Keratinocyte (primary cell): Measurements from ENCODE around the gene H2AZ2. TPM values are rescaled to one million over a fixed set of nuclear protein-coding genes. Genes with fewer than 3 reads are reported as not detected.
A peak's percentile ranks its signal among the peaks of the same experiment; 100 is the strongest.

ENCODE experiments used
- DNase-seq: peaks from one replicate; pipeline ENCODE4 v3.0.0-alpha.2; 2011; ENCODE audit warnings: low read depth, missing footprints, low spot score
- FAIRE-seq: peaks from 2 replicates; lab custom pipeline; 2011; peaks lifted over from hg19 to GRCh38; lab: Jason Lieb, UNC
- H2AFZ ChIP-seq: 2 replicates; pipeline ENCODE4 v1.6.0; 2012; ENCODE audit warnings: low read length, control low read depth, inconsistent platforms; ENCODE audit not compliant: control insufficient read depth
- H3K27ac ChIP-seq: 2 replicates; pipeline ENCODE4 v1.5.1; 2011; ENCODE audit warnings: low read length; ENCODE audit not compliant: control insufficient read depth, insufficient read depth
- H3K27me3 ChIP-seq: 3 replicates; pipeline ENCODE4 v1.6.0; 2011; ENCODE audit warnings: low read length; ENCODE audit not compliant: control insufficient read depth, insufficient read depth; ENCODE audit errors: extremely low read depth
- H3K36me3 ChIP-seq, 2 experiments: 2 replicates in 1 of 2; 3 replicates in 1 of 2; pipeline ENCODE4 v1.5.1; 2011; ENCODE audit warnings: low read length in 2 of 2, mild to moderate bottlenecking in 1 of 2; ENCODE audit not compliant: control insufficient read depth in 2 of 2, insufficient read depth in 2 of 2; ENCODE audit errors: extremely low read depth in 1 of 2
- H3K4me1 ChIP-seq: 3 replicates; pipeline ENCODE4 v1.5.1; 2011; ENCODE audit warnings: low read length; ENCODE audit not compliant: control insufficient read depth, insufficient read depth; ENCODE audit errors: extremely low read depth
- H3K4me2 ChIP-seq: 3 replicates; pipeline ENCODE4 v1.6.0; 2011; ENCODE audit warnings: low read depth, low read length; ENCODE audit not compliant: control insufficient read depth, insufficient read depth; ENCODE audit errors: extremely low read depth
- H3K4me3 ChIP-seq, 3 experiments: fragments of 200-600 bp in 1 of 3; sonication (generic) in 1 of 3; 2 replicates in 2 of 3; 3 replicates in 1 of 3; pipeline ENCODE4 v1.5.1; 2011 to 2016; ENCODE audit warnings: low read length in 3 of 3, mild to moderate bottlenecking in 3 of 3, control low read depth in 2 of 3, inconsistent platforms in 1 of 3, low read depth in 1 of 3, mixed read lengths in 1 of 3, mixed run types in 1 of 3, moderate library complexity in 1 of 3; ENCODE audit not compliant: control insufficient read depth in 2 of 3, insufficient read depth in 2 of 3; ENCODE audit errors: extremely low read depth in 1 of 3
- H3K79me2 ChIP-seq: 2 replicates; pipeline ENCODE4 v1.6.0; 2012; ENCODE audit warnings: low read length; ENCODE audit not compliant: control insufficient read depth, insufficient read depth
- H3K9ac ChIP-seq: 3 replicates; pipeline ENCODE4 v1.6.0; 2011; ENCODE audit warnings: low read length; ENCODE audit not compliant: control insufficient read depth, insufficient read depth; ENCODE audit errors: extremely low read depth
- H3K9me1 ChIP-seq: 3 replicates; pipeline ENCODE4 v1.6.0; 2011; ENCODE audit warnings: low read length; ENCODE audit not compliant: control insufficient read depth, insufficient read depth; ENCODE audit errors: extremely low read depth
- H3K9me3 ChIP-seq: 2 replicates; pipeline ENCODE4 v1.5.1; 2012; ENCODE audit warnings: low read depth, low read length; ENCODE audit not compliant: control insufficient read depth
- H4K20me1 ChIP-seq: 3 replicates; pipeline ENCODE4 v1.6.0; 2011; ENCODE audit warnings: low read length; ENCODE audit not compliant: control insufficient read depth, insufficient read depth; ENCODE audit errors: extremely low read depth
- CTCF ChIP-seq, 3 experiments: IDR thresholded peaks in 1 of 3; conservative IDR thresholded peaks in 1 of 3; optimal IDR thresholded peaks in 1 of 3; 2 replicates in 2 of 3; 3 replicates in 1 of 3; pipeline versions ENCODE3 to v1.5.1; 2011; ENCODE audit warnings: low read length in 3 of 3, mild to moderate bottlenecking in 3 of 3, moderate library complexity in 2 of 3, control low read depth in 1 of 3, inconsistent platforms in 1 of 3; ENCODE audit not compliant: insufficient read depth in 2 of 3; ENCODE audit errors: extremely low read depth in 1 of 3
- EZH2 ChIP-seq: IDR thresholded peaks from one replicate; pipeline ENCODE4 v1.6.1; 2012; ENCODE audit warnings: inconsistent platforms, mild to moderate bottlenecking, low read length, moderate library complexity
- dilution Hi-C: fragments of 300-500 bp; cut with MboI; formaldehyde crosslinking; loops from one replicate; pipeline ENCODE4 v1.7.0; 2020; ENCODE audit warnings: low sequenced_read_pairs; ENCODE audit not compliant: extremely low pct_ligation_motif_present
- polyA plus RNA-seq, 5 experiments: library from polyadenylated mRNA; depleted of rRNA in 3 of 5; stranded (reverse) in 3 of 5; stranded (forward) in 1 of 5; unstranded in 1 of 5; fragments of >200 nt; gene quantifications; 1 replicate in 1 of 5; 2 replicates in 3 of 5; 3 replicates in 1 of 5; pipeline versions ENCODE4 v1.2.1 to v1.2.3, GENCODE V29; 2011 to 2012; ENCODE audit warnings: missing spikeins in 2 of 5, low read depth in 1 of 5, low replicate concordance in 1 of 5

The H2AZ2 gene
- polyA plus RNA-seq, 1 donor (not counting 4 experiments of a cell fraction or from before 2014, with no cell fraction given) = 131 TPM

- Histone ChIP-seq H3K27me3 (no peaks in the 10 kb centered on the region), H2AFZ (no peak overlapping the region), H3K4me2 (no peak overlapping the region), H3K9me1 (no peaks in the 10 kb centered on the region), H3K4me1 (peaks cover 6% of the 10 kb centered on the region), H3K4me3 (no peak overlapping the region), H3K79me2 (no peaks in the 10 kb centered on the region), H3K9ac (no peak overlapping the region), H3K36me3 (no peaks in the 10 kb centered on the region), H3K27ac (no peak overlapping the region), H4K20me1 (no peaks in the 10 kb centered on the region), H3K9me3 (no peaks in the 10 kb centered on the region)
- dilution Hi-C loops = no loop called here
- DNase-seq (no peak), FAIRE-seq (peak; percentile 58)
- TF ChIP-seq CTCF (optimal IDR thresholded peaks at IDR 0.05 in 1 of 3, IDR thresholded peaks at IDR 0.05 in 1 of 3, conservative IDR thresholded peaks at IDR 0.05 in 1 of 3; ENCODE audit: extremely low read depth in 1 of 3, insufficient read depth in 2 of 3, low read length in 3 of 3) = no peak
Measured at GRCh38 chr7:44853391-44853790, 5.5 kb upstream of the H2AZ2 start.

DNA sequence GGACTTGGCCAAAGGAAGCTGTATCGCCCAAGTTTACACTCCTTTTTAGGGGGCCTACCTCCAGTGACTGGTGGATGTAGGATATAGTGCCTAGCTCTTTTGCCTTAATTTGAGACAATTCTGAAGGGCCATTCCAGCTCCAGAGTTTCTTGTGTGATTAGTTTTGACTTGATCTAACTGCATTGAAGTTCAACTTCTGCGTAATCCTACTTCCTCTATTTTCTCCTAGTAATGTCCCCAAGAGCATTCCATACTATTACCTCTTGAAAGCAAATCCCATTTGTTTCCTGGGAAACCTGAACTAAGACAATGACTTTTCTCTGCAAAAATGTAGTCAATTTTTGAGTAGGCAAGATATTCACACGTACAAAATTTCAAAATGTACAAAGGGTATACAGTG is 4.7 kb upstream of the H2AZ2 start:
- Histone ChIP-seq H3K27ac (no peak overlapping the region), H4K20me1 (no peaks in the 10 kb centered on the region), H3K79me2 (no peaks in the 10 kb centered on the region), H3K4me2 (no peak overlapping the region), H3K9me1 (no peaks in the 10 kb centered on the region), H2AFZ (no peak overlapping the region), H3K4me3 (no peak overlapping the region), H3K9me3 (no peaks in the 10 kb centered on the region), H3K4me1 (peaks cover 6% of the 10 kb centered on the region), H3K27me3 (no peaks in the 10 kb centered on the region), H3K36me3 (no peaks in the 10 kb centered on the region), H3K9ac (no peak overlapping the region)
- dilution Hi-C loops = no loop called here
- no peak for TF ChIP-seq CTCF (optimal IDR thresholded peaks at IDR 0.05 in 1 of 3, IDR thresholded peaks at IDR 0.05 in 1 of 3, conservative IDR thresholded peaks at IDR 0.05 in 1 of 3; ENCODE audit: extremely low read depth in 1 of 3, insufficient read depth in 2 of 3, low read length in 3 of 3)
- no peak for TF ChIP-seq EZH2
- DNase-seq (no peak), FAIRE-seq (no peak)
